GM21619 (cell line): ENCODE results near the gene ERICH6.

Experiments used
- ATAC-seq: cut with Tn5 transposase; IDR thresholded peaks from one replicate; pipeline ENCODE4 v1.9.1; 2021; ENCODE audit not compliant: unreplicated experiment

The ERICH6 gene

DNA sequence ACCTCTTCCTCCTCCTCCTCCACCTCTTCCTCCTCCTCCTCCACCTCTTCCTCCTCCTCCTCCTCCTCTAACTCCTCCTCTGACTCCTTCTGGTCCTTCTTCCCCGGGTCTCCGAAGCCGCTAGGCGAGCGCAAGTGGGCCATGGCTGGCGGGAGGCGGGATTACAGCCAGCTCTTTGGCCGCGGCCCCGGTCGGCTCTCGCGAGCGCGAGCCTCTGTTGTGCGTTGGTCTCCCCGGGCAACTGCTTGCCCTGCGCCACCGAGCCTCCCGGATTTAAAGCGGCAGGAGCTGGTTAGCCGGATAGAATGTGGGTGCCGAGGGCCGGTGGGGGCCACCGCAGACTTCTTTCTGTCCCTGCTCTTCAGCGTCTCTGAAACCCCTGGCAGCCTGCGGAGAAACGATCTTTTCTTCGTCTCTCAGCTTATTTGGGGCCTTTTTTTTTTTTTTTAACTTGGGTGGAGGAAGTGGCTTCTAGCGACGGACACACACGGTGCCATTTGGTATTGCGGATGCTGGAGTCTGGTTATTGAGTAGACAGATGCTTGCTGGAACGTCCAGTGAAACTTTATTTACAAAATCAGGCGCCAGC lies at the start of gene ERICH6:
TSS of gene ERICH6 (minus strand) at position 165 of the 589 bp plus-strand sequence. CDS start at position 143, 22 bp downstream.
- ATAC-seq = peak; percentile 99

DNA sequence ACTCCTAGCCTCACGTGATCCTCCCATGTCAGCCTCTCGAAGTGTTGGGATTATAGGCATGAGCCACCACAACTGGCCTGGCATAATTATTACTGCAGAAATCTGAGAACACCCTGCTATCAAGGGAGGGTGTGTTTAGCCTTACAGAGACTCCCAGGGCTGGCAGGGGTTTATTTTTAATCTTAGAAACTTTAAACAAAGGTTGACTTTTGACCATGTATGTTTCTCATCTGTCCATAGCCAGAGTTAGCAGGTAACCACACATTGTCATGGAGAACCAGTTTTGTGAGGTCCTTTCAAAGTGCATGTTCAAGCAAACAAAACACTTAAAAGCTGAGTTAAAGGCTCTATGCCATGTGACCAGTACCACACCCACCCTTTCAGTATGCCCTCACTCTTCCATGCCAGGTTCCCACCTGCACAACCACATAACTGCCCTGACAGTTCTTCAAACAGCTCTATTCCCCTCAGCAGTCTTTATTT lies 48.1 kb upstream of the ERICH6 start:
- no peak for ATAC-seq

DNA sequence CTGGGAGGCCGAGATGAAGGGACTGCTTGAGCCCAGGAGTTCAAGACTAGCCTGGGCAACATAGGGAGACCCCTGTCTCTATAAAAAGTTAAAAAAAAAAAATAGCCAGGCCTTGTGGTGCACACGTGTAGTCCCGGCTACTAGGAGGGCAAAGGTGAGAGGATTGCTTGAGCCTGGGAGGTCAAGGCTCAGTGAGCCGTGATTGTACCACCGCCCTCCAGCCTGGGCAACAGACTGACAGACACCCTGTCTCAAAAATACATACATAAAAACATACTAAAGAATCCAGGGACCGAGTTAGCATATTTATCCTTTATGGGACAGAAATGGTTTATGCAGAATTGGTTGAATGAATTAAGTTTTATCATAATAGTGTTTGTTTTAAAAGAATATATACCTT lies 45.5 kb upstream of the ERICH6 start:
- no peak for ATAC-seq

DNA sequence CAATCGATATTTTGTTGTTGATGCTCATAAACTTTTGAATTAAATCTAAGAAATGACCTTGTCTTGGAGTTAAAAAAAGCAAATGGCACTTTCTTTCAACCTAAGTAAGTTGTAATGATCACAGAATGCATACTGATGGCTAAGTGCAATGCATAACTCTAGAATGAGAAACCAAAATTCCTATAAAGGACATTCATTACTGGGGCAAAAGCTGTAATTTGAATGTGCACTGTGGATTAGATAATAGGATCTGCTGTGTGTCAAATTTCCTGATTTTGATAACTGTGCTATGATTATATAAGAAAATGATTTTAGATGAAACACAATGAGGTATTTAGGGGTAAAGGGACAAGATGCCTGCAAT lies 44.9 kb upstream of the ERICH6 start:
- ATAC-seq = no peak

DNA sequence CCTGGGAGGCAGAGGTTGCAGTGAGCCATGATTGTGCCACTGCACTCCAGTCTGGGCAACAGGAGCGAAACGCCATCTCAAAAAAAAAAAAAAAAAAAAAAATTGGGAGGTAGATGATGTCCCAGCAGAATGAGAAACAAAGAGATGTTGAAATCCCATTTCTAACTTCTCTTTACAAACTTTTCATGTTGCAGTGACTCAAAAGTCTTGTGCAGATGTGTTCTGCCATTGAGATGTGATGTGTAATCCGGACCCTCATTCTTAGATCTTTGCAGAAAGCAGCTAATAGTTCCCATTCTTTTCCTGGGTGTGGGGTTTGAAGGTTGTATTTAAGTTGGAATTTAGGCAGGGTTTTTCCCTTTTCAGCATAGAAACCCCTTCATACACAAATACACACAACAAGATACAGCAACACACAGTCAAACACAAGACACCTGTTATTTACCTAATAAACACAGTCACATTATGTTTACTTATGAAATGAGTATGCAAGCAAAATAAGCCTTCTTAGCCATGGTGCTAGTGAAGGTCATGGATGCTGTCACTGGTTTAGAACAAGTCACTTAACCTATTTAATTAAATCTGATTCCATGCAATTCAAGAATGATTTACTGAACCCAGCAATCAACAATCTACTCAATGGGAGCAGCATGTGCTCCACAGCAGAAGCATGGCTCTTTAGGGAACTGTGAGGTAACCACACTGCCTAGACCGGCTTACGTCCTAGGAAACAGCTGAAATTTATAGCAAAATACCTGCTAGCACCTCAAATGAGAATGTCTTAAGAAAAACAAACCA lies 44.4 kb upstream of the ERICH6 start:
- ATAC-seq = no peak

DNA sequence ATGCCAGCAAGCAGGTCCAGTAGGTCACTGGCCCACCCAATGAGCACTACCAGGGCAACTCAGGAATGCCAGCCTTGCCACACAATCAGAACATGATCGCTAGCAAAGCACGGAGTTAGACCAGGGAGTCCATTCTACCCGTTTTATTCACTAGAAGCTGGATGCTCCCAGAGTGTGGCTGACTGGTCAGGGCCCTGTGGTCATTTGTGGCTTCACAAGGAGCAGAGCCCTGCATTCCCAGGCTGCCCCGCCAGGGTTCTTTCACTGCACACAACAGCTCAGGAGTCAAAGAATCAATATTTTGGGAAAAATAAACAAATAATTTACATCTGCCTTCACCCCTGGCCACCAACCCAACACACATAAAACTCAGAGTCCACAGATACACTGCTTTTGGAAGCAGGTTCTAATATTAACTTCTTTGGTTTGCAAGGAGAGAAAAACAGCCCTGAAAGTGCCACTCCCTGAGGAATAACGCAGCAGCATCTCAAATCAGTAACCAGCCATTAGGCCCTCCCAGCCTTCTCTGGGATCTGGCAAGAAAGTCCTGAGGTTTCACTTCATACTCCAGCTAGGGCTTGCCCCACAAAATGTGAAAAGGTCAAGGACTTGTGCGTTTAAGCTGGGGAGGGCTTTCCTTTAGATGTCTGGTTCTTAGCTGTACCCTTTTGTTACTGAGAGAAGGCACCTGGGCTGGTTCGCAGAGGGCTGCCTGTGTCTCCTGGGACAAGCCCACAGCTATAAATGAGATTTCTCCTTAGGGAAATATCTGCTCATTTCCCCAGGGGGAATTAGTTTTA lies 43.3 kb upstream of the ERICH6 start:
- no peak for ATAC-seq

DNA sequence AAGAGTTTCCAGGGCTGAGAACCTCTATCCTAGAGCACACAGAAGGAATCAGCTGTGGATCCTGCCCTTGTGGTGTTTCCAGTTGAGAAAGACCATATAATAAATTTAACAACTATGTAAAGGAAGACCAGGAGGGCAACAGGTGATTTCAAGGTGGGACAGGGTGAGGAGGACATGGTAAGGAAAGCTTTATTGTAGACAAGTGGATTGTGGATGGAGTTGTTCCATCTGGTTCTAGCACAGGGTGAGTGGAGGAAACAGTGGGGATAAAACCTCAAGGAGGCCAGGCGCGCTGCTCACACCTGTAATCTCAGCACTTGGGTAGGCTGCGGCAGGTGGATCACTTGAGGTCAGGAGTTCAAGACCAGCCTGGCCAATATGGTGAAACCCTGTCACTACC lies 42.1 kb upstream of the ERICH6 start:
- ATAC-seq = no peak

DNA sequence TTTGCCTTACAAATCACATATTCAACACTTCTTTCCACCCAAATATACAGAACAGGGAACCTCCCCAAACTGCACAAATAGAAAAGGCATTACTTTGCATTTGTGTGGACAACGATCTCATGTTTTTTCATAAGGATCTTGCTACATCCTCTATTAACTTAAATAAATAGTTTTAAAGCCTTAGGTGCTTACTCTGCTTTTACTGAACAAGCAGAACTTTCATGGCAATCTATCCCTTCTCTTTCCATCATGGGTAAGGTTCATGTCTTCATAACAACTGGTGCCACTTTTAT lies 41.1 kb upstream of the ERICH6 start:
- ATAC-seq = no peak

DNA sequence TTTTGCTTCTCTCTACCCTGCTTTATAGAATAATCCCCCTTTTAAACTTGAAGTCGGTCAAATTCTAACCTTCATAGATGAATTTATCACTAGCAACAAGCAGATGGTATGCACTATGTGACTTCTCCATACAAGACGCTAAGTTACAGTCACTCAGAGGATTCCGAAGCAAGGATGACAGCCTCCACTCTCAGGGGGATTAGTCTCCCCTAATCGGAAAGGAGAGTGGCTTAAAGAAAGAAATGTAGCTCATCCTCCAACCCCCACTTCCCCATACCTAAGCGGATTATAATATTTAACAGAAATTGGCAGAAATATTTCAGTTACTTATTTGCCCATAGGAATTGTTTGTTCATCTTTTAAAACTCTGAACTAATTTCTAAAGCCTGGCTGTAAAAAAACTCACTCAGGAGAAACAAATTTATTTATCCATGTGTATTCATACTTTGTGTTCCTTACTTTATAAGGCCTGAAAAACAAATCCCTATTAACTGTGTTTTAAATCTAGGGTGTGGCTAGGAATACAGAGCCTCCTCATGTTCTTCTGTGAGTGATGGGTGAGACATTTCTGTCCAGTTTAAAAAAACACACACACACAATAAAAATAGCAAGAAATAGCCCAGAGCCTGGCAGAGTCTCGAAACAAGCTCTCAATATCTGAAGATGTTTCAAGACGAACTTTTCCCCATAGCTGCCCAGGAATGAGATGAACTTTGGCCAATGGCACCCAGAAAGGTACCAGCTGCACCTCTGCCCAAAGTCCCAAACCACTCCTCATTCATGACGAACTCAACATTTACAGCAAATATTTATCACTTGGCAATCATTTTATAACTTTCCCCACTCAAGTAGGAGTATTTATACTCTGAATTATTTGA lies 40.6 kb upstream of the ERICH6 start:
- no peak for ATAC-seq

DNA sequence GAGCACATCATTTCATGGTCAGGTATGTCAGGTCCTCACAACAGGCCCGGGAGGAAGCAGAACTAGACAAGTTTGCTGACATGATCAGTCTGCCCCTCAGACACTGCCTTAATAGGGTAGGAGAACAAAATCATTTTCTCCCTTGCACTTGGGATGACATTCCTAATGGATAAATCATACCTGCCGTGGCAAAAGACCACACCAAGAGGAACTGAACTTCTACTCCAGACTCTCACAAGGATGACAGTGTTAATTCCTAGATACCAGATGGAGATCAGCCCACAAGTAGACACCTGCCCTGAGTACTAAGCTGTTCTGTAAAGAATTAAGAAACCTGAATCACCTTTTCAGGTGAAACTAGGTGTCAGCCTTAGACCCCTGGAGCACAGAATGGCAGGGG lies 39.8 kb upstream of the ERICH6 start:
- ATAC-seq = no peak

DNA sequence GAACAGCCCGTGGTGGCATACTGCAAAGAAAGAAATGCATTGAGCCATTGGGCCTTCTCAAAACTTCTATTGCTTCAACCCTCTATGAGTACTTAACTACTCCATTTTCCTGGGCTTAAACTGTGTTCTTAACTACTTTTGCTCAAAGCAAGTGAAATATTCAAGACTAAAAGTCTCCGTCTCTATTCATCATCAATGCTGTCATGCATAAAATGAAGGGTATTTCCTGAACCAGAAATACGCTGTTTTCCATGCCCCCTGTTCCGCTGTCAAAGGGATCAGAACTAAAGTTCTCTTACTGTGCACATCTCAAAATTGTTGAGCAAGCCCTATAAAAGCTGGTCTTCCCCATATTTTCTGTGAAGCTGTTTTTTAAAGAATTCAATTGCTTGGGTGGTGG lies 39.0 kb upstream of the ERICH6 start:
- no peak for ATAC-seq

DNA sequence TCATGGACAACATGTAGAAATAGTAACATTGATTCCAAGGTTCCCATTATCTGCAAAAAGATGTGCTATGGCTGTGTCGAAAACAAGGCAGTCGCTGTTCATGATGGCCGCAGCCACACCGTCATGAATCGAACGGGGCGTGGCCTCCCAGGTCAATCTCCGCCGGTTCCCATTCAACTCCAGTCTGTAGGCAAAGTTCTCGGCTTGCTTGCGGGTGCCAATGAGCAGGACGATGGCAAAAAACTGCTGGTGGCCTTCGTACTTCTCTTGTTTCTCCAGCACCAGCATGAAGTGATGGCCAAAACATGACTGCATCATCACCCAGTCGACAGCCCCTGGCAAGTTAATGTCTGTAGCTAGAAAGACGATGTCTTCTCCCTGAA lies 38.4 kb upstream of the ERICH6 start:
- no peak for ATAC-seq

DNA sequence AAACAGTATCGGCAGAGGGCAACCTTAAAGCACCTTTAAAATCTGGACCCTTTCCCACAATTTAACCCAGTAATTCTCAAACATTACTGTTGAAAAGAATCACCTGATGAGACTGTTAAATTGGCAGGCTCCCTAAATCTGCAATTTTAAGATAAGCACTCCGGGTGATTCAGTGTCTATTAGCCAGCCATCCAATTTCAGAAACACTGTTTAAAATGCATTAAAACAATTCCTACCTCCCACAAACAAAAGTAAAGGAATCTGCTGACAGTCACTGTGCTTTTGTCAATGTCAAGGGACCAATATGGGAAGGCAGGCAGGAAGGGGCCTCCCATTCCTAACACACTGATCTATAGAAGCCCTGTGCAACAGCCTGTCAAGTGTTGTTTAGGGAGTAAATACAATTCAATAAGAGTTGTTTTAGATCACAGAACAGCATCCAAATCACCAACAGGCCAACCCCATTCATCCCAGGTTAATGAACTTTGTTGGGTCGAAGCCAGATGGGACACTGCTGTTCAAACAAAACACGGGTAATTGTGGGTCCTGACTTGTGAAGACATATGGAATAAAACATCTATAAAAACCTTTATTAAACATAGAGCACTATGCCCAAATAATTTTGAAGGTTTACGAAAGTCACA lies 37.9 kb upstream of the ERICH6 start:
- no peak for ATAC-seq

DNA sequence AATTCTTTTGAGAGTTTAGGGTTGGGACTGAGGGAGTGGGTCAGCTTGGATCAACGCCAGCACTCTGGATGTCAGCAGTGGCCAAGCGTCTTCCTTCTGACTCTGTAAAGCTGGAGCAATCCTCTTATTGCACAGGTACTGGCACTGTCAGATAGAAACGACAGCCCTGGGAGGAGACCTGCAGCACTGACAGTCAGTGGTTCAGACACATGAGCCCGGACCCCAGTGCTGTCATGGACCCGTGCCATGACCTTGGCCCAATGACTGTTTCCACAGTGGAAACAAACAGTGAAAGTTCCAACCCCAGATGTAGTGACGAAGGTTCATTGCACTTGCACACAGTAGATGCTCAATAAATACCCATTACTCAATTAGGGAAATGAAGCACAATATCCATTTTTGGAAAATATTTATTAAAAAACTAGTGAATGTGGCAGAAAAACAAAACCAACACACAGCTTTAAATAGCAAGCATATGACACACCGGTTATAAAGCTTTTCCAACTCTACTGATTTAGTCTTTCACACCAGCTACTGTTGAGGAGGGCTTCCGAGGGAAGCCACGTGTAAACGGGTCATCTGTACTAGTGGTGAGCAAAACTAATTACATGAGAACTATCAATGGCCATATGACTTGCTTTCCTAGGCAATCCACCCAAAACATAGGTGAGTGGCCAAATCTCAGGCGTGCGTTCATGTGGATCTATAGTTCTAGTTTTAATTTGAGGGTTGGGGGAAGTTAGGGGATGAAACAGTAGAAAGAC lies 37.2 kb upstream of the ERICH6 start:
- no peak for ATAC-seq

DNA sequence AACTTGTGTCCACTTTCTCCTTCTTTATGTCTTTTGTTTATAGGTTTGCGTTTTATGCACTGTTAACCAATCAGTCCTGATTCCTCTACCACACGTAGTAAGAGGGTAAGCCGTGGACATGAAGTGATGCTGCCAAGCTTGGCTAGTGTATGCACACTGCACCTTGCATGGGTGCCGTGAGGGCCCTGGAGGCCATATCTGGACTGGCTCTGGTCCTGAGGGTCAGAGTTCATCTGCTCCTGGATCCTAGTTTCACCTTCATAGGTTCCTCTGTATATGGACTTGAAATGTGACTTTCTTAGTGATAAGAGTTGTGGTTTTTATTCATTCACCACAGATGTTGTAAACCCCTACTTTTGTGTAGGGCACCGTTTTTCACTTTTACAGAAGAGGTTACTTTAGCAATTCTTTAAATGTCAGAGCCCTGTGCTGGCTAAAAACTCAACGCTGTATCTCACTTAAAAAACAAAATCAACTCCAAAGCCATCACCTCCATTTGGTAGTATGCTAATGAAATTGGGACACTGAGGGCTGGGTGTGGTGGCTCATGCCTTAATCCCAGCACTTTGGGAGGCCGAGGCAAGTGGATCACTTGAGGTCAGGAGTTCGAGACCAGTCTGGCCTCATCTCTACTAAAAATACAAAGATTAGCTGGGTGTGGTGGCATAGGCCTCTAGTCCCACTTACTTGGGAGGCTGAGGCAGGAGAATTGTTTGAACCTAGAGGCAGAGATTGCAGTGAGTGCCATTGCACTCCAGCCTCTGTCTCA lies 36.3 kb upstream of the ERICH6 start:
- peak; percentile 16 for ATAC-seq

DNA sequence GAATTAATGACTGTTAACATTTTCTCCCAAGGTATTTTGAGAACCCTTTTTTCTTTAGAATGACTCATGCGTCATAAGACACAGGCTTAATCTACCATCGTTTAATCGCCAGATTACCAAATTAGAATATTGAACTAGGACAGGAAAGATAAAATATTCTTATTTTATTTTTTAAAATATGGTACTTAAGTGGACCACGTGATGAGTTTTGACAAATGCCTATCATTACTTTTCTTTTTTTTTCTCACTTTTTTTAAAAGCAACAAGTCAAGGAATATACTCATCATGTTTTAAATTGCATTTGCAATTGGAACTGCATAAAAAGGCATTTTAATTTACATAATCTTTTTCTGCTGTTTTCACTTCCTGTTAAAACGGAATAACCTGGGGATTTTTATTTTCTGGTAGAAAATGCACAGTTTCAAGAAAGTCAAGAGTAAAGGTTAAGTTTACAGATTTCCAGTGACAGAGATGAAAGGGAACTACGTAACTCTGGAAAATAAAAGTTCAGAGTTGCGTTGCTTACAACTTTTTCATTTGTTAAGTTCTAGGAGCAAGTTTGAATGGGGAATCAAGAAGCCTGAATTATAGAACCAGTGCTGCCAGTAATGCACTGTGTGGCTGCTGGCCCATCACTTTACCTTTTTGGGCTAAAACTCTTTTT lies 35.6 kb upstream of the ERICH6 start:
- ATAC-seq = peak; percentile 26

DNA sequence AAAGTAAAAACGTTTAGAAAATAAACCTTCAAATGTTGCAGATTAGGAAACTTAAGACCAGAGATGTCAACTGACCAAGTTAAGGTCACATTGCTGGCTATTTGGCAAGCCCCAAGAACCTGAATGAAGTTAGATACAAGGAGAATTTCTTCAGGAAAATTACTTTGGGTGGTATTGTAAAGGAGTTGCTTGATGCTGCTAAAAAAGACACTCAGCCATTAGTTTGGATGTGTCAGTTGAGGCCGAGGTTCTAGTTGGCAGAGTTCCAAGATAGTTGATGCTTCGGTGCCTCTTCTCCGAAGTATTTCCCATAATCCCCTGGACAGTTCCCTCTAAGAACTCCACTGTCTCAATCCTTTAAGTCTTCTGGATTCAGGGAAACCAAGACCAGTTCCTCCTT lies 35.0 kb upstream of the ERICH6 start:
- no peak for ATAC-seq

DNA sequence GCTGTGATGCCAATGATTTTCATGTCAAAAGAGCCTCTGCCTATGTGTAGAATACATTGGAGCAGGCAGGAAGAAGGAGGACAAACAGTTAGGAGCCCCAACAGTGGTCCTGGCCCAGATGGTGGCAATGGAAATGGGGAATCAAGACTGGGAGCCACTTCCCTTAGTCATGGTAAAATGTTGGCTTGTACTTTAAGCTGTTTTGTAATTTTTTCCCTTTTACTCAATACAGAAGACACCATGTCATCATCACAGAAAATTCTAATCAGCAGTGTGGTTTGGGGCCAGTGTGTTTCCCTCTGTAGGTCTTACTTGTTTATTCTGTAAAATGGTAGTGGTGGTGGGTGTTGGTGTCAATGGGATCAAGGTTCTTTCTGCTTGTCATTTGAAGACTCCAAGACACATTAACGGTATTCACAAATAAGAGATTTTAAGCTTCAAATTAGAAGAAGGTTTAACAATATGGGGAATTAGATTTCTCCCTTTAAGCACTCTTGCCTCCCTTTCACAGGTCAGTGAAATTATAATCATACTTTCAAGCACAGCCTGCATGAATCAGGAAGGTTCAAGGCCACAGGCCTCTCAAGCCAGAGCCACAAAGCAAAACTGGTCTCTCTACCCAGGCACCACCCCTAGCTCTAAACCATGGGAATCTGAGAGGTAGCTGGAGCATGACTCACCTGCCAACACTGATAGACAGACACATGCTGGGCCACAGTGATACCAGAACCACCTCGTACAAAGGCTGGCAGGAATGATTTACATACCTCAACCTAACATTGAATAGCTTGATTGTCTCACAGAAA lies 34.4 kb upstream of the ERICH6 start:
- peak; percentile 56 for ATAC-seq
